Endothelial cell of umbilical vein (primary cell): ENCODE data around the gene OVOL3. TPM values are rescaled to one million over a fixed set of nuclear protein-coding genes. Genes with fewer than 3 reads are reported as not detected.
"Not testable (repeated sequence)": the region's sequence is repeated elsewhere in the genome, so short reads cannot be mapped to it uniquely, and the experiment has no call there.

Source experiments
- BruUV-seq: library from RNA; stranded (reverse); fragments of 400-500 nt; replicated peaks from 2 replicates; lab custom pipeline; 2021; lab: Mats Ljungman, UMichigan
- CTCF ChIA-PET: fragments of 300-600, 350-600 bp; sonication (Branson Sonifier 250); formaldehyde crosslinking; loops from one replicate; lab custom pipeline; 2021; ENCODE audit warnings: antibody characterized with exemption, inconsistent platforms; lab: Charles Lee
- POLR2A ChIA-PET: fragments of 300-600, 350-600 bp; sonication (Branson Sonifier 250); formaldehyde crosslinking; loops from one replicate; lab custom pipeline; 2021; ENCODE audit warnings: antibody characterized with exemption, inconsistent platforms; lab: Charles Lee
- DNase-seq: peaks from one replicate; pipeline ENCODE4 v3.0.0-alpha.2; 2011; ENCODE audit warnings: low read depth, low spot score
- FAIRE-seq: peaks from 2 replicates; lab custom pipeline; 2011; peaks lifted over from hg19 to GRCh38; lab: Jason Lieb, UNC
- H2AFZ ChIP-seq: 2 replicates; pipeline ENCODE4 v1.6.0; 2012; ENCODE audit warnings: low read depth, low read length, control low read depth, inconsistent platforms
- H3K27ac ChIP-seq: 2 replicates; pipeline ENCODE4 v1.5.1; 2011; ENCODE audit warnings: low read depth, mild to moderate bottlenecking, control low read depth, low read length, moderate library complexity; ENCODE audit not compliant: insufficient read depth
- H3K27me3 ChIP-seq, 2 experiments: 2 replicates each; pipeline versions ENCODE4 v1.6.0 to v1.6.1; 2011; ENCODE audit warnings: low read length in 2 of 2, mixed read lengths in 1 of 2; ENCODE audit not compliant: control insufficient read depth in 2 of 2, insufficient read depth in 2 of 2
- H3K36me3 ChIP-seq, 2 experiments: 2 replicates in 1 of 2; 3 replicates in 1 of 2; pipeline ENCODE4 v1.5.1; 2011; ENCODE audit warnings: low read length in 2 of 2, mild to moderate bottlenecking in 1 of 2, moderate library complexity in 1 of 2; ENCODE audit not compliant: control insufficient read depth in 2 of 2, insufficient read depth in 2 of 2; ENCODE audit errors: extremely low read depth in 1 of 2
- H3K4me1 ChIP-seq: 3 replicates; pipeline ENCODE4 v1.5.1; 2011; ENCODE audit warnings: mild to moderate bottlenecking, low read length; ENCODE audit not compliant: control insufficient read depth, insufficient read depth; ENCODE audit errors: extremely low read depth
- H3K4me2 ChIP-seq: 2 replicates; pipeline ENCODE4 v1.6.1; 2011; ENCODE audit warnings: low read length, control low read depth, mixed read lengths; ENCODE audit not compliant: insufficient read depth
- H3K4me3 ChIP-seq, 3 experiments: fragments of 200-600 bp in 1 of 3; sonication (generic), shearing (Covaris generic) in 1 of 3; replicated peaks in 1 of 3; 2 replicates each; pipeline ENCODE4 v1.5.1; 2011 to 2016; ENCODE audit warnings: control low read depth in 3 of 3, low read length in 3 of 3, mild to moderate bottlenecking in 2 of 3, inconsistent platforms in 1 of 3, low read depth in 1 of 3, moderate library complexity in 1 of 3; ENCODE audit not compliant: insufficient read depth in 1 of 3
- H3K79me2 ChIP-seq: 2 replicates; pipeline ENCODE4 v1.6.0; 2012; ENCODE audit warnings: low read length, inconsistent platforms; ENCODE audit not compliant: control insufficient read depth, insufficient read depth
- H3K9ac ChIP-seq: replicated peaks from 2 replicates; pipeline ENCODE3; 2011; ENCODE audit warnings: low read length, control low read depth; ENCODE audit not compliant: insufficient read depth; ENCODE audit errors: extremely low read depth
- H3K9me1 ChIP-seq: replicated peaks from 3 replicates; pipeline ENCODE4 v1.6.0; 2011; ENCODE audit warnings: mild to moderate bottlenecking, low read length; ENCODE audit not compliant: control insufficient read depth, insufficient read depth; ENCODE audit errors: extremely low read depth
- H3K9me3 ChIP-seq: replicated peaks from 2 replicates; pipeline ENCODE4 v1.5.1; 2012; ENCODE audit warnings: low read length, inconsistent platforms; ENCODE audit not compliant: control insufficient read depth, insufficient read depth
- H4K20me1 ChIP-seq: replicated peaks from 2 replicates; pipeline ENCODE3; 2011; ENCODE audit warnings: mild to moderate bottlenecking, low read length; ENCODE audit not compliant: control insufficient read depth, insufficient read depth; ENCODE audit errors: extremely low read depth
- CTCF ChIP-seq, 2 donors: IDR thresholded peaks; 1 replicate in 1 of 2; 2 replicates in 1 of 2; pipeline ENCODE4 v1.5.1; 2011; ENCODE audit warnings: low read length in 2 of 2, mild to moderate bottlenecking in 2 of 2, moderate library complexity in 2 of 2, control low read depth in 1 of 2, inconsistent platforms in 1 of 2, low read depth in 1 of 2; ENCODE audit not compliant: insufficient read depth in 1 of 2; ENCODE audit errors: extremely low read depth in 1 of 2
- EZH2 ChIP-seq: IDR thresholded peaks from 2 replicates; pipeline ENCODE4 v1.6.1; 2012; ENCODE audit warnings: borderline replicate concordance, low read depth, mild to moderate bottlenecking, moderate library complexity, low read length, inconsistent platforms; ENCODE audit not compliant: severe bottlenecking
- FOS ChIP-seq: IDR thresholded peaks from 2 replicates; pipeline ENCODE4 v1.6.1; 2011; ENCODE audit warnings: mild to moderate bottlenecking, low read length, moderate library complexity, borderline replicate concordance; ENCODE audit not compliant: insufficient read depth
- GATA2 ChIP-seq: IDR thresholded peaks from 2 replicates; pipeline ENCODE4 v1.7.0; 2011; ENCODE audit warnings: low read depth, mild to moderate bottlenecking, moderate library complexity, mixed read lengths, low read length; ENCODE audit not compliant: insufficient read length, insufficient read depth
- JUN ChIP-seq: IDR thresholded peaks from 2 replicates; pipeline ENCODE4 v1.6.1; 2011; ENCODE audit warnings: borderline replicate concordance, low read depth; ENCODE audit not compliant: insufficient read length, insufficient read depth
- MAX ChIP-seq: IDR thresholded peaks from 2 replicates; pipeline ENCODE4 v1.6.1; 2011; ENCODE audit not compliant: insufficient read depth, insufficient read length
- MYC ChIP-seq: IDR thresholded peaks from one replicate; pipeline ENCODE4 v1.6.1; 2011; ENCODE audit warnings: mild to moderate bottlenecking, low read depth, low read length
- POLR2A ChIP-seq: IDR thresholded peaks from 2 replicates; pipeline ENCODE4 v1.6.1; 2012; ENCODE audit warnings: low read depth, mild to moderate bottlenecking, control low read depth, low read length
- POLR2AphosphoS5 ChIP-seq: IDR thresholded peaks from 2 replicates; pipeline ENCODE4 v1.6.1; 2012; ENCODE audit warnings: low read depth, mild to moderate bottlenecking, control low read depth, low read length, moderate library complexity; ENCODE audit not compliant: insufficient read depth
- dilution Hi-C: fragments of 300-500 bp; cut with MboI; formaldehyde crosslinking; loops from one replicate; pipeline ENCODE4 v1.15.0; 2019; ENCODE audit warnings: low sequenced_read_pairs; ENCODE audit not compliant: extremely low pct_ligation_motif_present
- intact Hi-C: fragments of 100-400 bp; cut with micrococcal nuclease; formaldehyde crosslinking; loops from one replicate; pipeline ENCODE4 v1.10.0; 2022
- polyA plus RNA-seq, 4 experiments: library from polyadenylated mRNA; depleted of rRNA in 3 of 4; stranded (reverse) in 3 of 4; unstranded in 1 of 4; fragments of >200 nt; gene quantifications; 2 replicates each; pipeline versions ENCODE4 v1.2.1 to v1.2.3, GENCODE V29; 2011 to 2012; ENCODE audit warnings: missing spikeins in 1 of 4
- total RNA-seq: library from RNA; stranded (reverse); gene quantifications from 2 replicates; pipeline ENCODE4 v1.2.3, GENCODE V29; 2021

OVOL3 gene
- total and polyA plus RNA-seq, 2 donors (not counting 3 experiments of a cell fraction or from before 2014, with no cell fraction given): not detected

- no peaks in the 10 kb centered on the region for H3K79me2 ChIP-seq
- FAIRE-seq (no peak), DNase-seq (no peak)
- no TSS peak for BruUV-seq
- H3K4me3 ChIP-seq: peak overlapping the region; percentile 23 to 55 (median 31)
- peaks cover 11% of the 10 kb centered on the region for H3K4me1 ChIP-seq
- peak overlapping the region; percentile 62 for H3K27ac ChIP-seq
- CTCF ChIA-PET: interaction anchor here (0.6 to 4.8 kb wide), 21 partner anchors 8 to 119 kb away, joined by 3 to 126 read pairs (median 6); partner anchors contain the start of genes CAPNS1, COX7A1, POLR2I and SYNE4
- H3K9ac ChIP-seq: peak overlapping the region; percentile 57
- H3K27me3 ChIP-seq: no peaks in the 10 kb centered on the region
- dilution Hi-C loops (no loop called here), intact Hi-C loops (loop anchor here (1.0 to 5.0 kb wide), 4 partner anchors 12 to 644 kb away; partner anchors contain the start of genes CAPNS1, COX7A1 and ZNF850)
- no peaks in the 10 kb centered on the region for H3K9me1 ChIP-seq
- peak overlapping the region; percentile 37 for H2AFZ ChIP-seq
- no peaks in the 10 kb centered on the region for H3K9me3 ChIP-seq
- peaks cover 4 to 6% of the 10 kb centered on the region in 2 experiments for H3K36me3 ChIP-seq
- TF ChIP-seq JUN (no peak), GATA2 (no peak), MAX (no peak), POLR2AphosphoS5 (no peak), POLR2A (no peak), CTCF (IDR thresholded peaks at IDR 0.05; ENCODE audit: extremely low read depth in 1 of 2, insufficient read depth in 1 of 2, low read depth in 1 of 2, low read length in 2 of 2) (no peak), FOS (no peak), MYC (no peak), EZH2 (no peak)
- POLR2A ChIA-PET: interaction anchor here (0.9 to 2.1 kb wide), 7 partner anchors 9 to 87 kb away, joined by 3 to 10 read pairs (median 3); partner anchors contain the start of genes CAPNS1, POLR2I, TBCB and ZNF146
- H4K20me1 ChIP-seq: no peaks in the 10 kb centered on the region
- H3K4me2 ChIP-seq: peak overlapping the region; percentile 63
These were observed 17.4 kb downstream of the OVOL3 start for GRCh38 chr19:36128392-36128736.

GRCh38 chr19:36131221-36131620 lies 20.3 kb downstream of the OVOL3 start:
- H3K4me3 ChIP-seq, BruUV-seq, H3K9me1 ChIP-seq, H3K36me3 ChIP-seq, FAIRE-seq, H3K79me2 ChIP-seq, H2AFZ ChIP-seq, H4K20me1 ChIP-seq, POLR2A ChIA-PET, H3K4me2 ChIP-seq, dilution Hi-C loops, DNase-seq, H3K9ac ChIP-seq, H3K27ac ChIP-seq, H3K9me3 ChIP-seq, H3K27me3 ChIP-seq, intact Hi-C loops: not testable (repeated sequence)
- H3K4me1 ChIP-seq: peaks cover 11% of the 10 kb centered on the region
- CTCF ChIA-PET: interaction anchor here (0.7 to 1.6 kb wide), 2 partner anchors 71 to 339 kb away, joined by 4 read pairs; no protein-coding TSS in a partner anchor

- CTCF ChIA-PET, BruUV-seq, H3K4me2 ChIP-seq, H3K9me1 ChIP-seq, intact Hi-C loops, H4K20me1 ChIP-seq, H3K9me3 ChIP-seq, H2AFZ ChIP-seq, dilution Hi-C loops, H3K27ac ChIP-seq, DNase-seq, H3K4me3 ChIP-seq, FAIRE-seq, H3K79me2 ChIP-seq, H3K36me3 ChIP-seq, H3K9ac ChIP-seq, POLR2A ChIA-PET, H3K27me3 ChIP-seq: not testable (repeated sequence)
- H3K4me1 ChIP-seq: peaks cover 18% of the 10 kb centered on the region
These were observed 23.9 kb downstream of the OVOL3 start for GRCh38 chr19:36134867-36135266.
